AG04449 (cell line): Measurements from ENCODE around the gene XRN2.

Source experiments
- CTCF ChIA-PET: fragments of 350-600 bp; formaldehyde crosslinking; extraction: SDS; loops from one replicate; lab custom pipeline; 2021; ENCODE audit warnings: antibody characterized with exemption; lab: Yijun Ruan, JAX
- POLR2A ChIA-PET: fragments of 400-600, 350-600 bp; formaldehyde crosslinking; extraction: SDS; loops from one replicate; lab custom pipeline; 2020; ENCODE audit warnings: antibody characterized with exemption, inconsistent platforms; lab: Yijun Ruan, JAX
- DNase-seq: peaks from one replicate; pipeline ENCODE4 v3.0.0-alpha.2; 2010; ENCODE audit warnings: low read depth, low spot score
- H3K4me3 ChIP-seq: 2 replicates; pipeline ENCODE4 v1.5.1; 2011; ENCODE audit warnings: low read depth, mild to moderate bottlenecking, control low read depth, low read length
- TF ChIP-seq, protein P1 (sequence below): IDR thresholded peaks from one replicate; pipeline ENCODE4 v1.5.1; 2011; ENCODE audit warnings: mild to moderate bottlenecking, moderate library complexity, low read length, control low read depth, inconsistent platforms; ENCODE audit not compliant: insufficient read depth; ENCODE audit errors: missing control alignments

Gene XRN2

DNA sequence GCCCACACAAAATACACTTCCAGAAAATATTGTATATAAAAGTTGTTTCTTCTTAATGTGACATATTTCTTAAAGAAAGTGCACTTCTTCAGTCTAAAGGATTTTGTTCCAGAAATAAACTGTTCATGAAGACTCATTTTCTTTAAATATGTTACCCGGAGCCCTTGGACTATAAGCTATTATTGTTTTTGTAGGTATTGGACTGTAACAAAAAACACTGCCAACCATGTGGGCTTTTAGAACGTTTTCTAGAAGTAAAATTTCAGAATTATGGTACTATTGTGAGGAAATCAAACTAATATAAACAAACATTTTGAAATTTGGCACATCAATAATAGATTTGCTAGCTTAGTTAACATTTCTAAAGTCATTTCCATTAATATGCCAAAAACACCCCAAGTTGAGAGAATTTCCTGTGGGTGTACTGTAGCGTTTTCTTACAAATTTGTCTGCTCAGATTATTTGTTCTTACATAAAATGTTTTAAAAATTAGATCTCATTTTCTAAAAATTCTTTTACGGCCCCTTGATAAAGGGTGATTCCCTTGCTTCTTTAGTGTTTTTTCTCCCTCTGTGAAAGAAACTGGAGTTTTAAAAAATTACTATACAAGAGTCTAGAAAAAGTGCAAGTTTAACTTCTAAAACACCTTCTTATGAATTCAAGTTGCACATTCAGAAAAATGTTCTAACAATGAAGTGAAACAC is 90.8 kb downstream of the XRN2 start:
- no peak overlapping the region for H3K4me3 ChIP-seq
- ChIA-PET CTCF (interaction anchor here (1.6 to 1.8 kb wide), 2 partner anchors 16 to 22 kb away, joined by 3 read pairs; no protein-coding TSS in a partner anchor), POLR2A (no interaction called here)
- DNase-seq = no peak
- TF ChIP-seq, protein P1, sequence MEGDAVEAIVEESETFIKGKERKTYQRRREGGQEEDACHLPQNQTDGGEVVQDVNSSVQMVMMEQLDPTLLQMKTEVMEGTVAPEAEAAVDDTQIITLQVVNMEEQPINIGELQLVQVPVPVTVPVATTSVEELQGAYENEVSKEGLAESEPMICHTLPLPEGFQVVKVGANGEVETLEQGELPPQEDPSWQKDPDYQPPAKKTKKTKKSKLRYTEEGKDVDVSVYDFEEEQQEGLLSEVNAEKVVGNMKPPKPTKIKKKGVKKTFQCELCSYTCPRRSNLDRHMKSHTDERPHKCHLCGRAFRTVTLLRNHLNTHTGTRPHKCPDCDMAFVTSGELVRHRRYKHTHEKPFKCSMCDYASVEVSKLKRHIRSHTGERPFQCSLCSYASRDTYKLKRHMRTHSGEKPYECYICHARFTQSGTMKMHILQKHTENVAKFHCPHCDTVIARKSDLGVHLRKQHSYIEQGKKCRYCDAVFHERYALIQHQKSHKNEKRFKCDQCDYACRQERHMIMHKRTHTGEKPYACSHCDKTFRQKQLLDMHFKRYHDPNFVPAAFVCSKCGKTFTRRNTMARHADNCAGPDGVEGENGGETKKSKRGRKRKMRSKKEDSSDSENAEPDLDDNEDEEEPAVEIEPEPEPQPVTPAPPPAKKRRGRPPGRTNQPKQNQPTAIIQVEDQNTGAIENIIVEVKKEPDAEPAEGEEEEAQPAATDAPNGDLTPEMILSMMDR = no peak

DNA sequence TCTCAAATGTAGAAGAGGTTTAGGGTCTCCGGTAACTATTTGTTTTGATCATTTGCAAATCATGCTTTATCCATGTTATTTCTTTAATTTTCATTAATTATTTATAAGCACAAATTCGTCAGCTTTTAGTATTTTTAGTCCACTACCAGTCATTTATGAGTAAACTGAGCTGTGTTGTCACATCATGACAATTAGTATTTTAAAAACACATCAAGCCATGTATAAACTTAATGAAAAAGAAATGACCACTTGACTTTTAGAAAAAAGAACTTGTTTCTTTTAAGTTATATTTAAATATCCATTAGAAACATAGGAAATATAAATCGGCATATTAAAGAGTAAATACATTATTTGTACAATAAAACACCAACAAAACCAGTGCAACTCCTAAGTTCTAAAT is 91.4 kb downstream of the XRN2 start:
- ChIA-PET POLR2A (no interaction called here), CTCF (interaction anchor here (1.6 to 1.8 kb wide), 2 partner anchors 16 to 23 kb away, joined by 3 read pairs; no protein-coding TSS in a partner anchor)
- TF ChIP-seq, protein P1 = no peak
- no peak overlapping the region for H3K4me3 ChIP-seq
- DNase-seq = no peak

DNA sequence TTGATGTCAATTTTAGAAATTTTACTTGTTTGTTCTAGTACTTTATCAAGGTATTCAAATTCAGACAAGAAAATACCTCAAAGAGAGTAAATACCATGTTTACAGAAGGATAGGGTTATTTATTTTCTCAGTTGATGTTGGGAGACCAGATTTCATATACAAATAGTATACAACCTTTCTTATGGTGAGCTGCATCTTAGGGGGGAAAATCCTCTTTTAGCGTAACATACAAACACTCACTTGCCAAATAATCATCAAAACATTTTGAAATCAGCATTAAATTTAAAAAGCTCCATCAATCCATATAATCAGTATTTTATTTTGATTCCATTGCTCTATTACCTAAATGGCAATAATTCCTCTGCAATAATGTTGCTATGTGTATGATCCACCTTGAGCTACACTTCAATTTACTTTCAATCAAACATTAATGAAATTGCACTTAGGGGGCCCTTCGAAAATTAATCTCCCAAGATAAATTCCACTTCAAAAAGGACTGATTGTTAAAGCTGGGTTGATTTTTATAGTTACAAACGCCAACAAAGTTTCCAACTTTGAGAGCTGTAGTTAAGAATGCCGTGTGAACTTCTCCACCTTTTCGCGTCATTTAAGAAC is 92.0 kb downstream of the XRN2 start:
- CTCF ChIA-PET = interaction anchor here (1.6 to 1.8 kb wide), 3 partner anchors 17 to 160 kb away, joined by 3 to 5 read pairs (median 3); no protein-coding TSS in a partner anchor
- no peak overlapping the region for H3K4me3 ChIP-seq
- POLR2A ChIA-PET = no interaction called here
- DNase-seq = no peak
- TF ChIP-seq, protein P1 = no peak

DNA sequence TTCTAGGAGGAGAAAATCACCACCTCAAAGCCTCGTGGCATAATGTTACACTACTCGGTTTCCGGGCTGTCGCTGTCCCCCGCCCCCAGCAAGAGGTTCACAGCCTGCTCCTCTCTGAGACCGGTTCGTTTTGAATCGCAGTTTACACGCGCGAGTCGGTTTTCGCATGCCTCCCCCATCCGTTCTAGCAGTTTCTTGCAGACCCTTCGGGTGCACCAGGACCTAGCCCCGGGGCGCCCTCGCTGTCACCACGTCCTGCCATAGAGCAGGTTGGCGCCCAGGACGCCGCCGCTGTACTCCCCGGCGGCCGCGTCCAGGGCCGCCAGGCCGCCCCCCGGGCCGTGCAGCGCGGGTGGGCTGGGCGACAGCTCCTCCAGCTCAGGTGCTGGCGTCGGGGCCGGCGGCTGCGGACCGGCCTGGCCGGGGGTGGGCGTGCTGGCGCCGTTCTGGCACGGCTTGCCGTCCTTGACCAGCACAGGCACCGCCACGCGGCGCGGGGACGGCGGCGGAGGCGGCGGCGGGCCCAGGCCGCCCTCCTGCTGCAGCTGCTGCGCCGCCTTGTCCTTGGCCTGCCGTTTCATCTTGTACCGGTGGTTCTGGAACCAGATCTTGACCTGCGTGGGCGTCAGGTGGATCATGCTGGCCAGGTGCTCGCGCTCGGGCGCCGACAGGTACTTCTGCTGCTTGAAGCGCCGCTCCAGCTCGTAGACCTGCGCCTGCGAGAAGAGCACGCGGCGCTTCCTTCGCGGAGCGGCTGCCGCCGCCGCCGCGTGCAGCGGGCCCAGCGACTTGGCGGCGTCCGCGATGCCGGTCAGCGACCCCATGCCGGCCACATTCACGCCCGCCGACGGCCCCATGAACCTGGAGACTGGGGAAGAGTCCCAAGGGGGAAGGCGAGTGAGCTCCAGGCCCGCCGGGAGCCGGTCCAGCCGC is 92.8 kb downstream of the XRN2 start:
- POLR2A ChIA-PET = no interaction called here
- no peak for DNase-seq
- CTCF ChIA-PET = interaction anchor here (1.6 to 1.8 kb wide), 3 partner anchors 17 to 160 kb away, joined by 3 to 5 read pairs (median 3); no protein-coding TSS in a partner anchor
- no peak overlapping the region for H3K4me3 ChIP-seq
- TF ChIP-seq, protein P1 = no peak

DNA sequence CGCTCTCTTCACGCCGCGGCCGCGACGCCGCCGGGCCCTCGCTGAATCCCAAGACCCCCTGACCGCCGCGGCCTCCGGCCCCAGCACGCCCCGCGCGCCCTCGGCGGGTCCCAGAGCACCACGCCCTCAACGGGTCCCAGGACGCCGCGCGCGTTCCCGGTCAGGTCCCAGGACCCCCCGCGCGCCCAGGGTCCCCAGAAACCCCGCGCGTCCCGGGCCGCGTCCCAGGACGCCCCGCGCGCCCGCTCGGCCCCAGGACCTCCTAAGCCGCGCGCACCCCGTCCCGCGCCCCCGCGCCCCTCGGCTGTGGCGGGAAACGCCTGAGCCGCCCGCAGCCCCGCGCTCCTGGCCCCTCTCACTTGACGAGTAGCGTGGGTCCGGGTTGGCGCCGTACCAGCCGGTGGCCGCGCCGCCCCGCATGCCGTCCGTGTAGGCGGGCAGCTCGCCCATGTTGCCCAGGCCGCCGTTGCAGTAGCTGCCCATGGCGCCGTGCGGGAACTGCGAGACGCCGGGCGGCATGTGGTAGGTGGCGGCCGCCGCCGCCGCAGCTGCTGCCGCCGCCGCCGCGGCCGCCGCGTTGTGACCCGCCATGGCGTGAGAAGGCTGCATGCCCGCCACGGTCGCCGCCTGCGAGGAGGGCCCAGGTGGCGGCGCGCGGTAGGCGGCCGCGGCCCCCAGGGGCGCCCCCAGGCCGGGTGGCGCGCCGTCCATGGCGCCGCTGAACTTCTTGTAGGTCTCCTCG is 93.6 kb downstream of the XRN2 start:
- no peak overlapping the region for H3K4me3 ChIP-seq
- ChIA-PET CTCF (interaction anchor here (1.6 kb wide), 1 partner anchor 161 kb away, joined by 5 read pairs; no protein-coding TSS in a partner anchor), POLR2A (no interaction called here)
- DNase-seq = no peak
- TF ChIP-seq, protein P1 = no peak
